H1 (cell line): ENCODE data around the gene IGLL1. TPM values are rescaled to one million over a fixed set of nuclear protein-coding genes. Genes with fewer than 3 reads are reported as not detected.

Source experiments
- CREB1 ChIP-seq: IDR thresholded peaks from 2 replicates; pipeline ENCODE4 v1.6.1; 2012; ENCODE audit warnings: inconsistent platforms
- EP300 ChIP-seq, 2 experiments: IDR thresholded peaks; 1 replicate in 1 of 2; 2 replicates in 1 of 2; pipeline ENCODE4 v1.6.1; 2011 to 2012; ENCODE audit warnings: low read depth in 2 of 2, low read length in 2 of 2, mild to moderate bottlenecking in 2 of 2, borderline replicate concordance in 1 of 2, inconsistent platforms in 1 of 2, moderate library complexity in 1 of 2
- polyA plus RNA-seq, 7 experiments: library from polyadenylated mRNA; depleted of rRNA in 3 of 7; stranded (reverse) in 5 of 7; unstranded in 2 of 7; fragments of >200 nt in 5 of 7; fragments of 200-250 nt in 2 of 7; gene quantifications; 1 replicate in 5 of 7; 2 replicates in 1 of 7; 4 replicates in 1 of 7; pipeline versions ENCODE4 v1.2.1 to v1.2.3, GENCODE V29; 2011 to 2013; ENCODE audit warnings: missing spikeins in 2 of 7, mixed read lengths in 2 of 7
- total RNA-seq: library from RNA; stranded (reverse); fragmentation: NEBNext Ultra II Directional; extraction: Animal tissue kit (Norgen Biotek cat#: 25700); gene quantifications from 2 replicates; pipeline ENCODE4 v1.2.1, GENCODE V29; 2021

The IGLL1 gene
- total and polyA plus RNA-seq, 2 of the 8 experiments (the other 6 are each of a cell fraction or from before 2014, with no cell fraction given): not detected

DNA sequence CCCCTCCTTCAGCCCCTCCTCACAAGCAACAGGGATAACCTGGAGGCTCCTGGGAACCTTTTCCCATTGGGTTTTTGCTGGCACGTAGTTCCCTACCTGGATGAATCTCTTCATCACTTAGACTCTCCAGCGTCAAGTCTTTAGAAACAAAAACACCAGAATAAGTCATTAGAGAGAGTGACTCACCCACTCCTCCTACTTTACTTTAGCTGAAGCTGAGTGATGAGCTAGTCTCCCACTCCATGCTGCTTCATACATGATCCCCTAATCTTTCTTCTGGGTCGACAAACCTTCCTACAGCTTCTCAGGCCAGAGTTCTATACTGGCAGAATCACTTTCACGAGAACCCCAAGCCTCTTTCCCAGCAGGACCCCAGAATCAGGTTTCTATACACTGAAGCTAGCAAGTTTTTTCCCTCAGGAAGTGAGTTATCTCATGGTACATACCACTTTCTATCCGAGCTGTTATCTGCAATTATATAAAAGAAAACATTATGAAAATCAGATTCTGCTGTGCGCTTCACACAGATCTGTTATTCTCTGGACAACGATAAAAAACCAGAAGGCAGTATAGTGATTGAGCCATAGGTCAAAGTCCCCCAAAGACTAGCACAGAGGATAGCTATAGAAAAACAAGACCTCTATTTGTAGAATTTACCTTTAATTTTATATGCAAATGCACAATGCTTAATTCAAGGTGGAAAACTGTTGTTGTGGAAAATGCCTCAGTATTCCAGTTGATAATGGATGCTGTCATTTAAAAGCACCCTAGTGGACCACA, 33.3 kb upstream of the IGLL1 start (continued):
- TF ChIP-seq CREB1 (no peak), EP300 (IDR thresholded peaks at IDR 0.05; ENCODE audit: borderline replicate concordance in 1 of 2, low read depth in 2 of 2, low read length in 2 of 2) (no peak)
